IMR-90 (cell line): ENCODE measurements around the gene MEF2A. TPM values are rescaled to one million over a fixed set of nuclear protein-coding genes. Genes with fewer than 3 reads are reported as not detected.

Experiments
- ATAC-seq: fragments of 200-7000 bp; cut with Tn5 transposase; 2 replicates; pipeline ENCODE4 v1.9.1; 2020; ENCODE audit warnings: low read depth, mild to moderate bottlenecking, moderate library complexity
- BruUV-seq: library from RNA; stranded (reverse); fragments of 400-500 nt; replicated peaks from 2 replicates; lab custom pipeline; 2021; lab: Mats Ljungman, UMichigan
- CTCF ChIA-PET: fragments of 300-600 bp; formaldehyde crosslinking; extraction: SDS; loops from one replicate; lab custom pipeline; 2021; ENCODE audit warnings: antibody characterized with exemption; lab: Yijun Ruan, JAX
- POLR2A ChIA-PET: fragments of 300-600 bp; sonication (Branson Sonifier 250); formaldehyde crosslinking; loops from one replicate; lab custom pipeline; 2022; ENCODE audit warnings: antibody characterized with exemption; ENCODE audit not compliant: unreplicated experiment; lab: Charles Lee
- DNase-seq: peaks from one replicate; pipeline ENCODE4 v3.0.0; 2013
- H2AFZ ChIP-seq: replicated peaks from 2 replicates; pipeline ENCODE3; 2013; ENCODE audit warnings: low read length, mild to moderate bottlenecking; ENCODE audit not compliant: poor library complexity
- H2AK5ac ChIP-seq: 2 replicates; pipeline ENCODE4 v1.6.1; 2013; ENCODE audit warnings: low read depth, low read length, inconsistent platforms
- H2AK9ac ChIP-seq: replicated peaks from 2 replicates; pipeline ENCODE3; 2013; ENCODE audit warnings: mild to moderate bottlenecking, low read depth, low read length, moderate library complexity; ENCODE audit not compliant: poor library complexity
- H2BK120ac ChIP-seq: 2 replicates; pipeline ENCODE4 v1.6.1; 2013; ENCODE audit warnings: low read depth, low read length, inconsistent platforms
- H2BK15ac ChIP-seq: 3 replicates; pipeline ENCODE4 v1.6.1; 2013; ENCODE audit warnings: low read depth, low read length, inconsistent platforms
- H2BK20ac ChIP-seq: 2 replicates; pipeline ENCODE4 v1.6.1; 2013; ENCODE audit warnings: low read depth, mild to moderate bottlenecking, inconsistent platforms, low read length, moderate library complexity
- H2BK5ac ChIP-seq: 2 replicates; pipeline ENCODE4 v1.6.1; 2013; ENCODE audit warnings: mild to moderate bottlenecking, low read depth, low read length, inconsistent platforms; ENCODE audit not compliant: poor library complexity, severe bottlenecking
- H3K14ac ChIP-seq: replicated peaks from 2 replicates; pipeline ENCODE4 v1.6.1; 2013; ENCODE audit warnings: low read depth, low read length, inconsistent platforms
- H3K18ac ChIP-seq: 2 replicates; pipeline ENCODE4 v1.6.1; 2013; ENCODE audit warnings: low read depth, low read length, control low read depth
- H3K23ac ChIP-seq: 2 replicates; pipeline ENCODE4 v1.6.1; 2013; ENCODE audit warnings: low read depth, low read length, inconsistent platforms
- H3K27ac ChIP-seq: 2 replicates; pipeline ENCODE4 v1.5.1; 2013; ENCODE audit warnings: mild to moderate bottlenecking, control low read depth, low read length; ENCODE audit not compliant: insufficient read depth
- H3K27me3 ChIP-seq: 2 replicates; pipeline ENCODE4 v1.6.1; 2013; ENCODE audit warnings: low read length; ENCODE audit not compliant: control insufficient read depth, insufficient read depth
- H3K36me3 ChIP-seq: 2 replicates; pipeline ENCODE4 v1.6.1; 2013; ENCODE audit warnings: low read length, mixed read lengths; ENCODE audit not compliant: control insufficient read depth, insufficient read depth
- H3K4ac ChIP-seq: 2 replicates; pipeline ENCODE4 v1.6.1; 2013; ENCODE audit warnings: low read depth, low read length, inconsistent platforms
- H3K4me1 ChIP-seq: 2 replicates; pipeline ENCODE4 v1.6.1; 2013; ENCODE audit warnings: low read length, mixed read lengths; ENCODE audit not compliant: control insufficient read depth, insufficient read depth
- H3K4me2 ChIP-seq: 2 replicates; pipeline ENCODE4 v1.6.1; 2013; ENCODE audit warnings: low read depth, mild to moderate bottlenecking, control low read depth, low read length, moderate library complexity
- H3K4me3 ChIP-seq: 2 replicates; pipeline ENCODE4 v1.5.1; 2013; ENCODE audit warnings: low read depth, mild to moderate bottlenecking, control low read depth, low read length, moderate library complexity; ENCODE audit not compliant: insufficient read depth
- H3K56ac ChIP-seq: 2 replicates; pipeline ENCODE4 v1.6.1; 2013; ENCODE audit warnings: low read length, inconsistent platforms; ENCODE audit not compliant: insufficient read depth; ENCODE audit errors: extremely low read depth
- H3K79me1 ChIP-seq, 2 experiments: 2 replicates each; pipeline ENCODE4 v1.6.1; 2013; ENCODE audit warnings: low read length in 2 of 2, inconsistent platforms in 1 of 2, low read depth in 1 of 2
- H3K9ac ChIP-seq: 2 replicates; pipeline ENCODE4 v1.6.1; 2013; ENCODE audit warnings: low read depth, low read length, control low read depth
- H3K9me1 ChIP-seq: 2 replicates; pipeline ENCODE4 v1.6.1; 2013; ENCODE audit warnings: low read length, inconsistent platforms; ENCODE audit not compliant: insufficient read depth
- H3K9me3 ChIP-seq: 2 replicates; pipeline ENCODE4 v1.6.1; 2013; ENCODE audit warnings: low read length; ENCODE audit not compliant: control insufficient read depth, insufficient read depth
- H4K20me1 ChIP-seq: 2 replicates; pipeline ENCODE4 v1.6.1; 2013; ENCODE audit warnings: low read length, inconsistent platforms; ENCODE audit not compliant: insufficient read depth
- H4K5ac ChIP-seq: 2 replicates; pipeline ENCODE4 v1.6.1; 2013; ENCODE audit warnings: mild to moderate bottlenecking, low read depth, low read length, control low read depth
- H4K8ac ChIP-seq, 2 experiments: 2 replicates each; pipeline ENCODE4 v1.6.1; 2013; ENCODE audit warnings: low read depth in 2 of 2, low read length in 2 of 2, control low read depth in 1 of 2, inconsistent platforms in 1 of 2
- H4K91ac ChIP-seq: 2 replicates; pipeline ENCODE4 v1.6.1; 2013; ENCODE audit warnings: low read depth, low read length, inconsistent platforms; ENCODE audit not compliant: insufficient read depth
- CEBPB ChIP-seq: IDR thresholded peaks from 2 replicates; pipeline ENCODE4 v1.6.1; 2012; ENCODE audit warnings: low read depth, low read length, improper control_type of control experiment
- CTCF ChIP-seq: conservative IDR thresholded peaks from 2 replicates; pipeline ENCODE4 v1.5.1; 2012; ENCODE audit warnings: mild to moderate bottlenecking, low read depth, low read length, improper control_type of control experiment
- FOS ChIP-seq: fragments of 150-350 bp; IDR thresholded peaks from 2 replicates; pipeline ENCODE4 v1.6.1; 2016; ENCODE audit warnings: low read depth, low read length
- MAFK ChIP-seq: IDR thresholded peaks from 2 replicates; pipeline ENCODE4 v1.6.1; 2012; ENCODE audit warnings: low read depth, low read length, improper control_type of control experiment
- MAZ ChIP-seq: IDR thresholded peaks from 2 replicates; pipeline ENCODE4 v1.6.1; 2012; ENCODE audit warnings: low read depth, mild to moderate bottlenecking, low read length, improper control_type of control experiment, moderate library complexity, borderline replicate concordance
- RCOR1 ChIP-seq: IDR thresholded peaks from 2 replicates; pipeline ENCODE4 v1.6.1; 2012; ENCODE audit warnings: mild to moderate bottlenecking, low read length, improper control_type of control experiment; ENCODE audit not compliant: insufficient replicate concordance
- RFX5 ChIP-seq: IDR thresholded peaks from 2 replicates; pipeline ENCODE4 v1.8.0; 2012; ENCODE audit warnings: low read depth, mild to moderate bottlenecking, low read length, moderate library complexity
- SMC3 ChIP-seq: fragments of 150-350 bp; IDR thresholded peaks from 2 replicates; pipeline ENCODE4 v1.6.1; 2016; ENCODE audit warnings: low read depth, mild to moderate bottlenecking, antibody characterized with exemption, low read length, moderate library complexity
- USF2 ChIP-seq: fragments of 150-350 bp; IDR thresholded peaks from 2 replicates; pipeline ENCODE4 v1.6.1; 2017; ENCODE audit warnings: mild to moderate bottlenecking, antibody characterized with exemption, low read length, low read depth
- WGBS, 2 experiments: methylation state at CpG; one replicate each; pipeline versions ENCODE4 v1.1.5 to v1.1.7; 2013; ENCODE audit warnings: missing lambda C conversion rate in 2 of 2; ENCODE audit not compliant: insufficient read length in 1 of 2; ENCODE audit errors: extremely low coverage in 2 of 2; 5-methylcytosine and 5-hydroxymethylcytosine counted together
- dilution Hi-C: fragments of 300-500 bp; cut with HindIII; formaldehyde crosslinking; loops from one replicate; pipeline ENCODE4 v1.14.3; 2018; ENCODE audit warnings: low sequenced_read_pairs; ENCODE audit not compliant: unreplicated experiment
- in situ Hi-C: fragments of 300-500 bp; cut with MboI; formaldehyde crosslinking; loops from 3 replicates; pipeline ENCODE4 v1.14.3; 2019; ENCODE audit warnings: low sequenced_read_pairs, inconsistent platforms, mixed read lengths
- intact Hi-C: fragments of 100-400 bp; cut with micrococcal nuclease; formaldehyde crosslinking; loops from 2 replicates; pipeline ENCODE4 v1.10.0; 2022
- polyA plus RNA-seq, 3 experiments: library from polyadenylated mRNA; depleted of rRNA; stranded (reverse); fragments of >200 nt; gene quantifications; 2 replicates each; pipeline ENCODE4 v1.2.3, GENCODE V29; 2012; ENCODE audit warnings: low replicate concordance in 1 of 3
- total RNA-seq: library from RNA; depleted of rRNA; stranded (reverse); fragments of >200 nt; gene quantifications from 2 replicates; pipeline ENCODE4 v1.2.3, GENCODE V29; 2012

The MEF2A gene
- total and polyA plus RNA-seq, 2 of the 4 experiments (the other 2 are of a cell fraction), result 16.1 to 16.7 TPM

- Histone ChIP-seq H3K4me1 (peaks cover 2% of the 10 kb centered on the region), H3K23ac (no peak overlapping the region), H2BK5ac (no peak overlapping the region), H3K18ac (no peak overlapping the region), H4K20me1 (no peaks in the 10 kb centered on the region), H3K56ac (no peak overlapping the region), H3K4ac (no peak overlapping the region), H3K27me3 (no peaks in the 10 kb centered on the region), H2BK20ac (no peak overlapping the region), H2BK120ac (no peak overlapping the region), H3K27ac (no peak overlapping the region), H3K4me2 (no peak overlapping the region), H4K91ac (no peak overlapping the region), H2BK15ac (no peak overlapping the region), H2AK5ac (no peak overlapping the region), H3K9me3 (no peaks in the 10 kb centered on the region; the same call in 1 of the 2 replicates), H2AFZ (no peak overlapping the region), H3K14ac (no peak overlapping the region), H2AK9ac (no peak overlapping the region), H3K36me3 (peaks cover 7% of the 10 kb centered on the region; the same call in 1 of the 2 replicates), H3K9ac (no peak overlapping the region), H3K79me1 (peaks cover 0 to 10% of the 10 kb centered on the region in 2 experiments; a peak in 3 of 4 replicates), H4K5ac (no peak overlapping the region), H3K9me1 (no peaks in the 10 kb centered on the region), H3K4me3 (no peak overlapping the region), H4K8ac (no peak overlapping the region)
- in situ Hi-C loops, result loop anchor here (25.0 kb wide), 1 partner anchor 615 kb away; the partner anchor contains the start of gene SYNM
- no TSS peak for BruUV-seq
- ATAC-seq (no peak), DNase-seq (no peak)
- ChIA-PET POLR2A (no interaction called here), CTCF (no interaction called here)
- dilution Hi-C loops, result no loop called here
- intact Hi-C loops, result no loop called here
- no CpG with 5 or more reads among the region's 7 CpGs for WGBS, 2 experiments
- no peak for TF ChIP-seq RFX5
- no peak for TF ChIP-seq SMC3
- TF ChIP-seq MAZ, result no peak
- no peak for TF ChIP-seq RCOR1
- TF ChIP-seq CTCF, result no peak
- TF ChIP-seq USF2, result no peak
- no peak for TF ChIP-seq MAFK
- TF ChIP-seq FOS, result no peak
- TF ChIP-seq CEBPB, result no peak
These were observed 161.9 kb downstream of the MEF2A start for GRCh38 chr15:99727733-99728132.
